Medulla oblongata (tissue), 1 donor: Measurements from ENCODE around the gene PPM1H.
A peak's percentile ranks its signal among the peaks of the same experiment; 100 is the strongest.
"Not testable (repeated sequence)": the region's sequence is repeated elsewhere in the genome, so short reads cannot be mapped to it uniquely, and the experiment has no call there.

Experiments used
- DNase-seq: peaks from one replicate; pipeline ENCODE4 v3.0.0-alpha.2; 2015; ENCODE audit errors: extremely low spot score

Gene PPM1H

GRCh38 chr12:62732861-62733427 lies 202.0 kb downstream of the PPM1H start:
- DNase-seq, result no peak

GRCh38 chr12:62731055-62731820 lies 203.7 kb downstream of the PPM1H start:
- DNase-seq, result no peak

GRCh38 chr12:62730649-62731048 lies 204.3 kb downstream of the PPM1H start:
- no peak for DNase-seq

- not testable (repeated sequence) for DNase-seq
These were observed 205.1 kb downstream of the PPM1H start for GRCh38 chr12:62729579-62730544.

- no peak for DNase-seq
These were observed 206.2 kb downstream of the PPM1H start for GRCh38 chr12:62728741-62729140.

- no peak for DNase-seq
These were observed 208.4 kb downstream of the PPM1H start for GRCh38 chr12:62726471-62726980.

- DNase-seq, result no peak
These were observed 209.2 kb downstream of the PPM1H start for GRCh38 chr12:62725781-62726180.

- no peak for DNase-seq
These were observed 210.0 kb downstream of the PPM1H start for GRCh38 chr12:62724947-62725451.

- DNase-seq, result no peak
These were observed 210.7 kb downstream of the PPM1H start for GRCh38 chr12:62724285-62724684.

GRCh38 chr12:62722971-62723680 lies 211.8 kb downstream of the PPM1H start:
- no peak for DNase-seq

GRCh38 chr12:62720661-62721330 lies 214.2 kb downstream of the PPM1H start:
- DNase-seq, result peak; percentile 82

GRCh38 chr12:62720025-62720424 lies 214.9 kb downstream of the PPM1H start:
- DNase-seq, result no peak

GRCh38 chr12:62718762-62719426 lies 216.1 kb downstream of the PPM1H start:
- no peak for DNase-seq

- DNase-seq, result no peak
These were observed 217.3 kb downstream of the PPM1H start for GRCh38 chr12:62717643-62718042.

- DNase-seq, result no peak
These were observed 218.0 kb downstream of the PPM1H start for GRCh38 chr12:62716866-62717525.

GRCh38 chr12:62716037-62716436 lies 218.9 kb downstream of the PPM1H start:
- no peak for DNase-seq

- DNase-seq, result peak; percentile 70
These were observed 219.9 kb downstream of the PPM1H start for GRCh38 chr12:62714774-62715721.

GRCh38 chr12:62714181-62714773 lies 220.7 kb downstream of the PPM1H start:
- DNase-seq, result no peak
